ENCODE measurements around the gene SDHB. TPM values are rescaled to one million over a fixed set of nuclear protein-coding genes. Genes with fewer than 3 reads are reported as not detected.

The SDHB gene
- 100 to 1,000 TPM; 108 to 243 (median 158) TPM for total RNA-seq
- polyA plus RNA-seq, result 100 to 1,000 TPM in 1 of 3 donors, 10 to 100 TPM in 2; 52.3 to 228 (median 64.9) TPM
- long read RNA-seq, donor 1, transcript SDHB-201 (8 exons, 1,153 nt), result major isoform, 64 of 68 reads
- long read RNA-seq, donor 1, partial matches to known transcripts, result 0 of 68 reads
- long read RNA-seq, donor 1, other reads (novel, unspliced or antisense), result 0 of 68 reads
- long read RNA-seq, donor 2, transcript SDHB-201 (8 exons, 1,153 nt), result major isoform, 38 of 41 reads
- long read RNA-seq, donor 2, partial matches to known transcripts, result 0 of 41 reads
- long read RNA-seq, donor 2, other reads (novel, unspliced or antisense), result 0 of 41 reads
- long read RNA-seq, donor 3, transcript SDHB-201 (8 exons, 1,153 nt), result major isoform, 39 of 48 reads
- long read RNA-seq, donor 3, transcript SDHB-206 (2 exons, 636 nt), result minor isoform, 9 of 48 reads
- long read RNA-seq, donor 3, partial matches to known transcripts, result 0 of 48 reads
- long read RNA-seq, donor 3, other reads (novel, unspliced or antisense), result 0 of 48 reads
- long read RNA-seq, donor 4, transcript SDHB-201 (8 exons, 1,153 nt), result major isoform, 103 of 110 reads
- long read RNA-seq, donor 4, partial matches to known transcripts, result 3 of 110 reads
- long read RNA-seq, donor 4, other reads (novel, unspliced or antisense), result 4 of 110 reads
- long read RNA-seq, donor 5, transcript SDHB-201 (8 exons, 1,153 nt), result major isoform, 118 of 125 reads
- long read RNA-seq, donor 5, partial matches to known transcripts, result 4 of 125 reads
- long read RNA-seq, donor 5, other reads (novel, unspliced or antisense), result 2 of 125 reads
- long read RNA-seq, donor 6, transcript SDHB-201 (8 exons, 1,153 nt), result major isoform, 64 of 66 reads
- long read RNA-seq, donor 6, partial matches to known transcripts, result 2 of 66 reads
- long read RNA-seq, donor 6, other reads (novel, unspliced or antisense), result 0 of 66 reads
- long read RNA-seq, donor 7, transcript SDHB-201 (8 exons, 1,153 nt), result major isoform, 32 of 35 reads
- long read RNA-seq, donor 7, partial matches to known transcripts, result 0 of 35 reads
- long read RNA-seq, donor 7, other reads (novel, unspliced or antisense), result 0 of 35 reads
- long read RNA-seq, donor 8, transcript SDHB-201 (8 exons, 1,153 nt), result major isoform, 47 of 50 reads
- long read RNA-seq, donor 8, partial matches to known transcripts, result 0 of 50 reads
- long read RNA-seq, donor 8, other reads (novel, unspliced or antisense), result 0 of 50 reads
- long read RNA-seq, donor 9, transcript SDHB-201 (8 exons, 1,153 nt), result major isoform, 41 of 65 reads
- long read RNA-seq, donor 9, transcript SDHB-206 (2 exons, 636 nt), result minor isoform, 5 of 65 reads
- long read RNA-seq, donor 9, partial matches to known transcripts, result 18 of 65 reads
- long read RNA-seq, donor 9, other reads (novel, unspliced or antisense), result 0 of 65 reads
- long read RNA-seq, donor 10, transcript SDHB-201 (8 exons, 1,153 nt), result major isoform, 18 of 19 reads
- long read RNA-seq, donor 10, partial matches to known transcripts, result 0 of 19 reads
- long read RNA-seq, donor 10, other reads (novel, unspliced or antisense), result 0 of 19 reads

DNA sequence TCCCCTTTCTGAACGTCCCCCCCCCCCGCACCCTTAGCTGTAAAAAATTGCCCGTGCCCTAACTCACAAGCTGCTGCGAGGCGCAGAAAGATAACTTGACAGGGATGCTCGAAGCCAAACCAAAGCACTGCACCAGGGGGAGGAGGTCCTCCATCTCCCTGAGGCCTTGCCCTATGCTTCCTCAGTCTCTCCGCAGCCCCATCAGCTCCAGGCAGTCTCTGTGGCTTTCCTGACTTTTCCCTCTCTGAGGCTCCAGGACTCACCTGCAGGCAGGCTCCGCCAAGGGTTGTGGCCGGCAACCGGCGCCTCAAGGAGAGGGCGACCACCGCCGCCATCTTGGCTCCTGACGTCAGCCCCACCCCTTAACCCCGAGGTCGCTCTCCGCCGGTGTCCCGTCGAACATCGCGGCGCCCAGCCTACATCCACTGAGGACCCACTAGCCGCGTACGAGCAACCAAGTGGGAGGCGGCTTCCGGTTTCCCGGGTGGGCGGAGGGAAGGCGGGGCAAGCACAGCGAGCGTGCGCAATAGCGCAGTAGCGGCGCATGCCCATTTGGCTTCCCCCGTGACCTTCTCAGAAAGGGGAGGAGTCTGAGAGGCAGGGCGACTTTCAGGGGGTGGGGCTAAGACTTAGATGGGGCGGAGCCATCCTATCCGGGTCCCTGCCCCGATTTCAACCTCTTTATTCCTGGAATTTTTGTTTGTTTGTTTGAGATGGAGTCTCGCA is at the start of gene SDHB:
Gene SDHB (minus strand): TSS at position 348 of the 726 bp plus-strand sequence. CDS start 13 bp downstream, at position 335.
- Histone ChIP-seq H3K27ac (peak within 1 kb of the TSS in 4 of 5 donors; percentile 74 to 90 (median 86)), H3K4me1 (replicated peaks in 1 of 2) (peaks cover 11 to 14% of the 10 kb centered on the region in 2 donors), H3K27me3 (no peaks in the 10 kb centered on the region), H3K36me3 (replicated peaks in 1 of 2) (peaks cover 0 to 15% of the 10 kb centered on the region in 2 donors), H3K4me3 (peak within 1 kb of the TSS; percentile 56 to 79 (median 62)), H3K9me3 (replicated peaks in 1 of 3) (no peaks in the 10 kb centered on the region)
- intact Hi-C loops (cut with DNase I), result loop anchor here in 1 of 2 donors (5.0 kb wide), 1 partner anchor 97 kb away; no protein-coding TSS in a partner anchor
- 0 to 5% (median 1%) methylated on average over 12 to 44 of the region's 44 CpGs for WGBS, 4 donors
- TF ChIP-seq, protein P1, sequence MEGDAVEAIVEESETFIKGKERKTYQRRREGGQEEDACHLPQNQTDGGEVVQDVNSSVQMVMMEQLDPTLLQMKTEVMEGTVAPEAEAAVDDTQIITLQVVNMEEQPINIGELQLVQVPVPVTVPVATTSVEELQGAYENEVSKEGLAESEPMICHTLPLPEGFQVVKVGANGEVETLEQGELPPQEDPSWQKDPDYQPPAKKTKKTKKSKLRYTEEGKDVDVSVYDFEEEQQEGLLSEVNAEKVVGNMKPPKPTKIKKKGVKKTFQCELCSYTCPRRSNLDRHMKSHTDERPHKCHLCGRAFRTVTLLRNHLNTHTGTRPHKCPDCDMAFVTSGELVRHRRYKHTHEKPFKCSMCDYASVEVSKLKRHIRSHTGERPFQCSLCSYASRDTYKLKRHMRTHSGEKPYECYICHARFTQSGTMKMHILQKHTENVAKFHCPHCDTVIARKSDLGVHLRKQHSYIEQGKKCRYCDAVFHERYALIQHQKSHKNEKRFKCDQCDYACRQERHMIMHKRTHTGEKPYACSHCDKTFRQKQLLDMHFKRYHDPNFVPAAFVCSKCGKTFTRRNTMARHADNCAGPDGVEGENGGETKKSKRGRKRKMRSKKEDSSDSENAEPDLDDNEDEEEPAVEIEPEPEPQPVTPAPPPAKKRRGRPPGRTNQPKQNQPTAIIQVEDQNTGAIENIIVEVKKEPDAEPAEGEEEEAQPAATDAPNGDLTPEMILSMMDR (IDR thresholded peaks at IDR 0.05), result no peak
- TF ChIP-seq POLR2A (IDR thresholded peaks at IDR 0.05), result peak; percentile 89 to 99
- DNase-seq, result peak; percentile 98 to 99 (median 99)

DNA sequence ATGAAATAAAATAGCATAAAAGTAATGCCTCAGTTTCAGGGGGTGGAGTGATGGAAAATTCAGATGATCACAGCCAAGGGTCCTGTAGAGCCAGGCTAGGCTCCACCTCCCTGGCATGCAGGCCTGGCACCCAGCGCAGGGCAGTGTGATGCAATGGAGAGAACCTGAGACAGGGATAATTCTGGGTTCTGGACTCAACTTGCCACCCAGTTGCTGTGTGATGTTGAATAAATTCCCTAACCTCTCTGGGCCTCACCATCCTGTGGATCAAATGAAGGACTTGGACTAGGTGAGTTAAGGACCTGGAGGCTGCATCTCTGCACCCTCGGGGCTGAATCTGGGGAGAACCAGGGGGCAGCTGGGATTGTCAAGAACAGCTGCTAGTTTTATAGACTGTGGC is 48.4 kb upstream of the SDHB start:
- peaks cover 5% of the 10 kb centered on the region for H3K27me3 ChIP-seq
- intact Hi-C loops (cut with DNase I), result no loop called here
- no peak for TF ChIP-seq POLR2A (IDR thresholded peaks at IDR 0.05)
- TF ChIP-seq, protein P1 (IDR thresholded peaks at IDR 0.05), result no peak
- H3K9me3 ChIP-seq (replicated peaks in 1 of 3), result no peaks in the 10 kb centered on the region
- no peak overlapping the region for H3K4me3 ChIP-seq
- WGBS, 4 donors, result 80 to 100% (median 90%) methylated on average over 1 to 2 of the region's 2 CpGs
- H3K36me3 ChIP-seq (replicated peaks in 1 of 2), result no peaks in the 10 kb centered on the region
- H3K4me1 ChIP-seq (replicated peaks in 1 of 2), result no peaks in the 10 kb centered on the region
- H3K27ac ChIP-seq, result no peak overlapping the region
- DNase-seq, result no peak

DNA sequence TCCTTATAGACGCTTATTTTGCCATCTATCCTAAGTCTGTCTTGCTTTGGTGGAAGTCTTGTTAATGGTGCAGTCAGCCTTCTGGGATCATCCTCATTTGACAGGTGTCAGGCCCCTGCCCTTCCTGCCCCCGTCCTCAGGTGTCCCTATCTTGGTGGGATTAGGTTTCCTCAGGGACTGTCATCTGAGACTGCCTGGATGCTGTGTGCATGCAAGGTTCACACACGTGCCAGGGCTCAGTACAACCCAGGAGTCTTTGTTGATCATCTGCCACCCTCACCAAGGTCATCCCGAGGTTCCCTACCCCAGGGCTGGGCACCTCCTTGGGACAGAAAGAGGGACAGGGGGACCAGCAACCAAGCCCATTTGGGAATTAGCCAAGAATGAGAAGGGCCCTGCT is 47.4 kb upstream of the SDHB start:
- 54 to 60% (median 57%) methylated on average over 4 of the region's 4 CpGs for WGBS, 4 donors
- Histone ChIP-seq H3K9me3 (replicated peaks in 1 of 3) (no peaks in the 10 kb centered on the region), H3K36me3 (replicated peaks in 1 of 2) (no peaks in the 10 kb centered on the region), H3K27me3 (no peaks in the 10 kb centered on the region), H3K4me1 (replicated peaks in 1 of 2) (no peaks in the 10 kb centered on the region), H3K4me3 (no peak overlapping the region), H3K27ac (no peak overlapping the region)
- no peak for DNase-seq
- intact Hi-C loops (cut with DNase I), result no loop called here
- no peak for TF ChIP-seq POLR2A (IDR thresholded peaks at IDR 0.05)
- TF ChIP-seq, protein P1 (IDR thresholded peaks at IDR 0.05), result no peak

Data from adrenal gland (tissue), 19 donors.